Ectodermal cell (in vitro differentiated cells): ENCODE measurements around the gene NHLRC3.

ENCODE experiments used
- H3K27ac ChIP-seq: 2 replicates; pipeline ENCODE4 v1.7.0; 2013; ENCODE audit warnings: mild to moderate bottlenecking, low read depth, low read length; ENCODE audit not compliant: insufficient read depth, poor library complexity, severe bottlenecking
- H3K27me3 ChIP-seq: 2 replicates; pipeline ENCODE4 v1.7.0; 2013; ENCODE audit warnings: mild to moderate bottlenecking, low read length; ENCODE audit not compliant: insufficient read depth, control insufficient read depth, poor library complexity, severe bottlenecking
- H3K36me3 ChIP-seq: one replicate; pipeline ENCODE4 v1.7.0; 2013; ENCODE audit warnings: low read length; ENCODE audit not compliant: control insufficient read depth, insufficient read depth
- H3K4me1 ChIP-seq: one replicate; pipeline ENCODE4 v1.7.0; 2013; ENCODE audit warnings: low read length; ENCODE audit not compliant: control insufficient read depth, insufficient read depth
- H3K4me3 ChIP-seq: 2 replicates; pipeline ENCODE4 v1.7.0; 2013; ENCODE audit warnings: low read depth, low read length, control low read depth; ENCODE audit not compliant: insufficient read depth
- H3K9me3 ChIP-seq: 2 replicates; pipeline ENCODE4 v1.7.0; 2013; ENCODE audit warnings: mild to moderate bottlenecking, low read length, moderate library complexity; ENCODE audit not compliant: control insufficient read depth
- WGBS, 2 experiments: methylation state at CpG; one replicate each; pipeline ENCODE4 v1.1.7; 2013; ENCODE audit warnings: missing lambda C conversion rate in 2 of 2; 5-methylcytosine and 5-hydroxymethylcytosine counted together

Gene NHLRC3

GRCh38 chr13:39038569-39039030 lies 344 bp downstream of the NHLRC3 start:
- Histone ChIP-seq H3K27me3 (no peaks in the 10 kb centered on the region), H3K4me3 (peak overlapping the region; percentile 95), H3K4me1 (peaks cover 19% of the 10 kb centered on the region), H3K27ac (peak overlapping the region; percentile 23), H3K9me3 (no peaks in the 10 kb centered on the region), H3K36me3 (no peaks in the 10 kb centered on the region)
- WGBS, 2 experiments = 9 to 13% methylated on average over 15 of the region's 15 CpGs

DNA sequence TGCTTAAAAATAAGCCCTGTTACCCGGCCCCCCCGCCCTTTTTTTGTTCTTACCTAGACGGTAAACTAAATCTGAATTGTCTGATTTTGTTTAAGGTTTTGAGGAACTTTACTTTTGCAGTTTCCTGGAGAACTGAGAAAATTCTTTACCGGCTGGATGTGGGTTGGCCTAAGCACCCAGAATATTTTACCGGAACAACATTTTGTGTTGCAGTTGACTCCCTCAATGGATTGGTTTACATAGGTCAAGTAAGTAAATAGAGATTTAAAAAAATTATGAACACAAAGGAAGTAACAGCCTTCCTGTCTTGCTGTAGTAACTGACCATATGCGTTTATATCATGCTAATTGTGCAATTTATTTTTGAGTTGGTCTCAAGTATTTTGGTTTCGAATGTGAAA lies 785 bp downstream of the NHLRC3 start:
- Histone ChIP-seq H3K27me3 (no peaks in the 10 kb centered on the region), H3K27ac (no peak overlapping the region), H3K36me3 (no peaks in the 10 kb centered on the region), H3K4me1 (peaks cover 19% of the 10 kb centered on the region), H3K4me3 (peak overlapping the region; percentile 95), H3K9me3 (no peaks in the 10 kb centered on the region)
- WGBS, 2 experiments = 75 to 76% methylated on average over 7 of the region's 7 CpGs

GRCh38 chr13:39040206-39040605 lies 1.9 kb downstream of the NHLRC3 start:
- Histone ChIP-seq H3K27ac (no peak overlapping the region), H3K9me3 (no peaks in the 10 kb centered on the region), H3K4me3 (no peak overlapping the region), H3K27me3 (no peaks in the 10 kb centered on the region), H3K36me3 (no peaks in the 10 kb centered on the region), H3K4me1 (peaks cover 13% of the 10 kb centered on the region)
- WGBS, 2 experiments = 100% methylated on average over 1 of the region's 1 CpG

DNA sequence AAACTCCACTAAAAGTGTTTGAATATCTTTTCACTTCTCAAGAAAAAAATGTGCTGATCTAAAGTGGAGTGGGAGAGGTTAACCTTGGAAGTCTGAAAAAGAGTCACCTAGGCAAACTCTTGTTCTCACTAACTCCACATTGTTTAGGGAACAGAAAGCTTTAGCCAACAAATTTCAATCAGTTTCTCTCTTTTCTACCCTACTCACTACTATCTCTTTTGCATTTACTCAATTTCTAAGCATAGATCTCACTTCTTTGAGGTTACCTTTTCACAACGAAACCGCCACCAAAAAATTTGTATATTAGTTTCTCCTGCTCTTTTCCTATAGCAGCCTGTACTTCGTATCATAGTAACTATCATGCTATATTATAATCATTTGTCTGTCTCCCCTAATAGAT lies 6.3 kb downstream of the NHLRC3 start:
- 94 to 95% methylated on average over 2 to 3 of the region's 3 CpGs for WGBS, 2 experiments
- Histone ChIP-seq H3K27me3 (no peaks in the 10 kb centered on the region), H3K4me3 (no peak overlapping the region), H3K4me1 (peaks cover under 1% of the 10 kb centered on the region), H3K36me3 (no peaks in the 10 kb centered on the region), H3K9me3 (no peaks in the 10 kb centered on the region), H3K27ac (no peak overlapping the region)

GRCh38 chr13:39047560-39047959 lies 9.3 kb downstream of the NHLRC3 start:
- Histone ChIP-seq H3K4me1 (no peaks in the 10 kb centered on the region), H3K27me3 (no peaks in the 10 kb centered on the region), H3K27ac (no peak overlapping the region), H3K4me3 (no peak overlapping the region), H3K36me3 (no peaks in the 10 kb centered on the region), H3K9me3 (no peaks in the 10 kb centered on the region)
- WGBS, 2 experiments = 27 to 30% methylated on average over 2 of the region's 2 CpGs

DNA sequence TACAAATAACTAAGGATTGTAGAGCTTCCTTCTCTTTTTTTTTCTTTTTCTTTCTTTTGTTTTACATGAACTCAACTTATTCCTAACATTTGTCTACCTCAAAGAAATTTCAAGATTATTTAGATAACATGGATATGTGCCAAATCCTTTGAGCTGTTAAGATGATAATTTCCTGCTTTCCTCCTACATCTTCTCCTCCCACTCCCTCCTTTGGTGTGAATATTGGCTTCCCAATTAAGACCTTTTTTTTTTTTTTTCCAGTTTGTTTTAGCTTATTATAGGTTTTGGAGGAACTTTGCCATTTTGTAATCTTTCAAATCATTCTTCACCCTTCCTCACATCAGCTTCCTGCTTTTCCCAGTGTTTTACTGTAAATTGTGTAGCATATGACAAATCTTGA lies 10.6 kb downstream of the NHLRC3 start:
- Histone ChIP-seq H3K9me3 (no peaks in the 10 kb centered on the region), H3K4me3 (no peak overlapping the region), H3K27me3 (no peaks in the 10 kb centered on the region), H3K36me3 (no peaks in the 10 kb centered on the region), H3K27ac (no peak overlapping the region), H3K4me1 (no peaks in the 10 kb centered on the region)

- Histone ChIP-seq H3K27me3 (no peaks in the 10 kb centered on the region), H3K9me3 (no peaks in the 10 kb centered on the region), H3K36me3 (no peaks in the 10 kb centered on the region), H3K4me1 (no peaks in the 10 kb centered on the region), H3K4me3 (no peak overlapping the region), H3K27ac (no peak overlapping the region)
- 91 to 96% methylated on average over 3 of the region's 3 CpGs for WGBS, 2 experiments
These were observed 11.0 kb downstream of the NHLRC3 start for GRCh38 chr13:39049274-39049673.

GRCh38 chr13:39051157-39051556 lies 12.9 kb downstream of the NHLRC3 start:
- Histone ChIP-seq H3K27ac (no peak overlapping the region), H3K4me1 (no peaks in the 10 kb centered on the region), H3K9me3 (no peaks in the 10 kb centered on the region), H3K27me3 (no peaks in the 10 kb centered on the region), H3K4me3 (no peak overlapping the region), H3K36me3 (no peaks in the 10 kb centered on the region)
- 92 to 94% methylated on average over 1 of the region's 1 CpG for WGBS, 2 experiments

DNA sequence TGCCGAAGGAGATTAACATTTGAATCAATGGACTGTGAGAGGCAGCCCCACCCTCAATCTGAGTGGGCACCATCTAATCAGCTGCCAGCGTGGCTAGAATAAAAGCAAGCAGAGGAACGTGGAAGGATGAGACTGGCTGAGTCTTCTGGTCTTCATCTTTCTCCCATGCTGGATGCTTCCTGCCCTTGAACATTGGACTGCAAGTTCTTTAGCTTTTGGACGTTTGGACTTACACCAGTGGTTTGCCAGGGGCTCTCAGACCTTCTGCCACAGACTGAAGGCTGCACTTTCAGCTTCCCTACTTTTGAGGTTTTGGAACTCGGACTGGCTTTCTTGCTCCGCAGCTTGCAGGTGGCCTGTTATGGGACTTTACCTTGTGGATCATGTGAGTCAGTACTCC lies 14.7 kb downstream of the NHLRC3 start:
- H3K27me3 ChIP-seq = no peaks in the 10 kb centered on the region
- no peak overlapping the region for H3K27ac ChIP-seq
- H3K9me3 ChIP-seq = no peaks in the 10 kb centered on the region
- WGBS, 2 experiments = 67 to 72% methylated on average over 6 of the region's 6 CpGs
- no peaks in the 10 kb centered on the region for H3K4me1 ChIP-seq
- no peak overlapping the region for H3K4me3 ChIP-seq
- no peaks in the 10 kb centered on the region for H3K36me3 ChIP-seq

GRCh38 chr13:39054112-39054511 lies 15.9 kb downstream of the NHLRC3 start:
- H3K9me3 ChIP-seq = no peaks in the 10 kb centered on the region
- no peaks in the 10 kb centered on the region for H3K27me3 ChIP-seq
- H3K4me1 ChIP-seq = no peaks in the 10 kb centered on the region
- no peak overlapping the region for H3K27ac ChIP-seq
- H3K36me3 ChIP-seq = no peaks in the 10 kb centered on the region
- 86 to 90% methylated on average over 3 of the region's 3 CpGs for WGBS, 2 experiments
- no peak overlapping the region for H3K4me3 ChIP-seq

DNA sequence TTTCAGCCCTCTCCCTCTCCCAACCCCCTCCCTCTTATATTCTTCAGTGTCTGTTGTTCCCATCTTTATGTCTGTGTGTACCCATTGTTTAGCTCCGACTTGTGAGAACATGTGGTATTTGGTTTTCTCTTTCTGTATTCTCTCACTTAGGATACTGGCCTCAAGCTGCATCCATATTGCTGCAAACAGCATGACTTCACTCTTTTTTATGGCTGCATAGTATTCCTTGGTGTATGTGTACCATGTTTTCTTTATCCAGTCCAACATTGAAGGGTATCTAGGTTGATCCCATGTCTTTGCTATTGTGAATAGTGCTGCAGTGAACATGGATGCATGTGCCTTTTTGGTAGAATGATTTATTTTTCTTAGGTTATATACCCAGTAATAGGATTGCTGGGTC lies 17.8 kb downstream of the NHLRC3 start:
- Histone ChIP-seq H3K4me1 (no peaks in the 10 kb centered on the region), H3K4me3 (no peak overlapping the region), H3K9me3 (no peaks in the 10 kb centered on the region), H3K36me3 (no peaks in the 10 kb centered on the region), H3K27me3 (no peaks in the 10 kb centered on the region), H3K27ac (no peak overlapping the region)
- 88 to 94% methylated on average over 1 of the region's 1 CpG for WGBS, 2 experiments
